GM04504 (cell line): ENCODE data around the gene PITRM1.
"Not testable (repeated sequence)": the region's sequence is repeated elsewhere in the genome, so short reads cannot be mapped to it uniquely, and the experiment has no call there.

Experiments
- DNase-seq: peaks from one replicate; pipeline ENCODE4 v3.0.0-alpha.2; 2012; ENCODE audit warnings: low read depth

PITRM1 gene

DNA sequence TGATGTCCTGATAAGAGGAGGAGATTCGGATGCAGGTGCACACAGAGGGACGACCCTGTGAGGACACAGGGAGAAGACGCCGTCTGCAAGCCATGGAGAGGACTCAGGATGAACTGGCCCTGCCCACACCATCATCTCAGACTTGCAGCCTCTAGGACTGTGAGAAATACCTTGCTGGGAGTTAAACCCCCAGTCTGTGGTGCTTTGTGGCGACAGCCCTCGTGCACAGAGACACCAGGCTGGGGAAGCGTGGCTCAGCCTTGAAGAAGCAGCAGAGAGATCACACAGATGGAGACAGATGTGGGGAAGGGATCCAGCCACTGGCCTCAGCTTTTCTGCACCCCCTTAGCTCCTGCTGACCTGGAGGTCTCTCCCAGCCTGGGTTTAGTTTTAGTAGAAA lies 26.3 kb upstream of the PITRM1 start:
- no peak for DNase-seq

DNA sequence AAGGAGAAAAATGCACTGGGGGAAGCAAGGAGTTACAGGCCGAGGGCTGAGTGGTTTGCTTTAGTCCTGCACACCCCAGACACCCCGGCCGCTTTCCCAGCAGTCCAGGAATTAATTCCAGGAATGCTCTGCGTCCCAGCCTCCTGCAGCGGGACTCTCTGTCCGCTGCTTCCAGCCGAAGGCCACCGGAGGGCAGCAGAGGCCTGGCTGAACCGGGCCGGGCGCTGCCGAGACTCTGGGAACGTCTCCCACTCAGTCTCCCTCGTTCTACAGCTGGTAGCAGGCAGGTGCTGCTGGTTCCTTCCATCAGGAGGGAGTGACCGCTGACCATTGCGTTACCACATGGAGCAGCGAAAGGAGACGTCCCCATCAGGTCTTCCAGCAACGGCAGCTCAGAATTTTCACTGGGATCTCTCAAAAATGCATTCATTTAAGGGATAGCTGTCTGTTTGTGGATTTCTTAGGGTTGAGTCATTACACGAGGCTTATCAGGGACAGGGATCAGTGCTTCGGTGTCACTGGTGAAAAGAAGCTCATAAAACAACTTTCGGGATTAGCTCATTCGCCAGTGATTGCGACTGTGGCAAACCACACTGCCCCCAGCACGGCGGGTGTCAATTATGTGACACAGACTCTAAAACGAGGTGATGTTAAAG lies 24.9 kb upstream of the PITRM1 start:
- DNase-seq = peak; percentile 78

DNA sequence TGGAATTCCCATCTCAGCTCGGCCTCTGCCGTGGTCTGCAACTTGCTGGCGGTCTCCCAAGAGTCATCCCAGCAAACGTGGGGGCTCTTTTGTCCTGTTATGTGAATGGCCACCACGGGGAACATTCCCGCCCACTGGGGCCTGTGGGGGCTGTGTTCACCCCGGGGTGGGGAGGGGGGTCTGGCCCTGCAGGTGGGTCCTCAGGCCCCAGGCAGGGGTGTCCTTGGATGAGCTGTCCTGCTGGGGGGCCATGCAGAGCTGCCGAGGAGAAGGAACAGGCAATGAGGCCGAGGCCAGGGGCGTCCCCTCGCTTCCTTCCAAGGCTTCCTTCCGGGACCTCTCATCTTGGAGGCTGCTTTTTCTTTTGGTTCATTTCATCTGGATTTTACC lies 24.4 kb upstream of the PITRM1 start:
- DNase-seq = no peak

DNA sequence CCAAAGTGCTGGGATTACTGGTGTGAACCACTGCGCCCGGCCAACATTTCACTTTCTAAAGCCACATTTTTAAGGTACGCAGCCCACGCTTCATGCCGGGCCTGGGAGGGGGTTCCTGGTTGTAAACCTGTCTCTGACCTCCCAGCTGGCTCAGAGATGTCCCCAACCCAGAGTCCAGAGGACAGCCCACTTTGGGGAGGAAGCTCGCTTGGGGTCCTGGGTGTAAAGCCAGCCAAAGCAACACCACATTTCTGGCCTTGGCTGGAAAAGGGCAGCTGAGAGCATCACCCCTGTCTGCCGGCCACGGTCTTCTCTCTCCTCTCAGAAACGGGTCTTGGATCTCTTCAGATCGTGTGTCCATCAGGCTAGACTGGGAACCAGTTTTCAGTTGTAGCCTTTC lies 23.9 kb upstream of the PITRM1 start:
- DNase-seq = no peak

DNA sequence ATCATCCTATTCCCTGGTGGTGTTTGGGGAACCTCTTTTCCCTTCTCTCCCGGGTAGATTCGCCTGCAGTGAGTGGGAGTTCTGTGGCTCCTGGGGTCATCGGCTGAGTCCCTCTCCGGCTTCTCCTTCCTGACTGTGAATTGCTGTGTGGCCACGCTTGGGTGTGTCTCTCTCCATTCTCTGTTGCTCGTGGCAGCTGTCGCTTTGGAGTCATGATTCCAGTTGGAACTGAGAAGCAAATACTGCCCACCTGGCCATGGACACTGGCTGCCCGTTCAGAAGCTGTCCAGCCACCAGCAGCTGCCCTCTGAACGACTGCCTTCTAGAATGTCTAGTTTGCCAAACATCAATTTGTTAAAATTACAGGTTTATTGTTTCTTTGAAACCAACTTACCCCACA lies 23.1 kb upstream of the PITRM1 start:
- DNase-seq = no peak

DNA sequence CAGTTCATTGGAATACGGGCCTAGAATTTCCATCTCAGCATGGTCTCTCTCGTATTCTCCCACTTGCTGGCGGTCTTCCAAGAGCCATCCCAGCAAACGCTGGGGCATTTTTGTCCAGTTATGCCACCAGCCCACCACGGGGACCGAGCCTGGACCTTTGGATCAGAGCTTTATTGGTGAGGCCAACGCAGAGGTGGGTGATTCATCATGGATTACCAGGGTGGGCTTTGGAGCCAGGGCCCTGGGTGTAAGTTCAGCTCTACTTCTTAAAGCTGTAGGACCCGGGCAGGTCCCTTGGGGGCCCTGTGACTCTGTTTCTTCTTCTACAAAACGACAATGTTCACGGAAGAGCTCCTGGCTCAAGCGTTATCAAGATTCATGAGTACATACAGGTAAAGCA lies 22.7 kb upstream of the PITRM1 start:
- DNase-seq = no peak

DNA sequence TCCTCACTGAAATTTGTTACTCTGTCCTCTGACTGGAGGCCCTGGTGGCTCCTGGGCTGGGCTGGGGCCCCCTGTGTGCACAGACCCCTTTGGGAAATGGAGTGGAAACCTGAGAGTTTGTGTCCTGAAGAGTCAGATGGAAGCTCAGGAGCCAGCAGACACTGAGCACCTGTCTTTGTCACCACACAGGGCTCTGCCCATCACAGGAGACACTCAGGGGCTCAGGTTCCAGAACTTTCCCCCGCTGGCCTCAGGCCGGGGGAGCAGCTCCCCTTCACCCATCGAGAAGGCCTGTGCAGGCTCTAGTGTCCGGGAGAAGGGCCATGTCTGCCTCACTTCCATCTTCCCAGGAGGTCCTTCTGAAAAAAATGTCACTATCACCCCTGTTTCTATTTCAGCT lies 22.3 kb upstream of the PITRM1 start:
- no peak for DNase-seq

DNA sequence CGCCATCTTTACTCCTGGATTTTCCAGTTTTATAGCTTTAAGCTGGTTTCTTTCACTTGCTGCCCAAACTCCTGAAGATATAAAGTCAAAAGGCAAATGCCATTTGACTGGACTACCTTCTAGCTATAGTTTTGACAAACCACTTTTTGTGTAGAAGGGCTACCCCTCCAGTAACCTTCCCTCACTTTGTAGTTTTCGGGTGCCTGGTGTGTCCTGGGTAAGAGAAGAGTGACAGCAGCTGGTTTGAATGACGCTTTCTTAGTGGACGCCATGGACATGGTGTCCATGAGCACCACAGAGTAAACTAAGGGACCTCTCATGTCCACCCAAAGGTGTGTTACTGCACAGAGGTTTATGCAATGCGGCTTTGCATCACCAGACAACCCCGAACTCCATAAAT lies 21.2 kb upstream of the PITRM1 start:
- no peak for DNase-seq

DNA sequence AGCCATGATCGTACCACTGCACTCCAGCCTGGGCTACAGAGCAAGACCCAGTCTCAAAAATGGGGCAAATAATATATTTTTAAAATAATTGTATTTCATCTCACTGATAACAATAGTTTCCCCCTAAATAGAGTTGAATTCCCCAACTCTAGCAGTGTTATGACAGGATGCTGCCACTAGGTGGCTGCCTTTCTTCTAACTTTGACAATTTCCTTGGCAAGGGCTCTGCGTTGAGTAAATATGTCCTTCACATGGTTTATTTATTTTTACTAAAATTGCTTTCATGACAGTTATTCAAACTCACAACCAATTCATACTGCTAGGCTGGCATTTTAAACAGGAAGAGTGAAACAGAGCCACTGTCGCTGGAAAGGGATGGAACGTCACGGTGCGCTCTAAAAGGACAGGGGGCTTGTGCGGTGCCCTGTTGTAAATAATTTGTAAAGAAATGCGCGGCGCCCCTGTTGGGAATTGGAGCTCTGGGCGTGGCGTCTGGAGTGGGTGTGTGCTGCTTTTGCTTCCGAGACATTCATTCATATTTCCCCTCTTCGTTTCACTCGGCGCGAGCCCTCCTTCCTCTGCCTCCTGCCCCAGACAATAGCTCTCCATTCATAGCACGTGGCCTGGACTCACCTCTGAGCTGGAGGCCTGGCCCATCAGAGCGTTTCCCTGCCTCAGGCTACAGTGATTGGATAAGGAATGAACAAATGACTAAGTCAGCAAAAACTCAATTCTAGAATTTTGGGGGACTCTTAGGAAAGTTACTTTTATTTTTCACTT lies 20.5 kb upstream of the PITRM1 start:
- DNase-seq = peak; percentile 28

DNA sequence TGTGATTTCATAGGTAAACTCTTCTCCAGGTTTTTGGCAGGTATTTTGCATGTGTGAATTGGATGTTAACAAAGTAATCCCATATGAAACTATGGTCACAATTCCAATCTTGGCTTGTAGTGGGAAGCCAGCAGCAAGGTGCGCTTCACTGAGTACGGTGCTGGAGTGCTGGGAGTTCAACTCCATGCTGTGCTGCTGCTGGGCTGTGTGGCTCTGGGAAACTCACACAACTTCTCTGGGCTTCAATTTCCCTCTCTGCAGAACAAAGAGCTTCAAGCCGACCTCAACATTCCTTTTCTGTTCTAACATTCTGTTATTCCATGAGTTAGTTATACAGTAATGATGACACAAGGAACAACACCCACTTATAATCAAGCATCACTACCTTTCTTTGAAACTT lies 18.2 kb upstream of the PITRM1 start:
- no peak for DNase-seq

DNA sequence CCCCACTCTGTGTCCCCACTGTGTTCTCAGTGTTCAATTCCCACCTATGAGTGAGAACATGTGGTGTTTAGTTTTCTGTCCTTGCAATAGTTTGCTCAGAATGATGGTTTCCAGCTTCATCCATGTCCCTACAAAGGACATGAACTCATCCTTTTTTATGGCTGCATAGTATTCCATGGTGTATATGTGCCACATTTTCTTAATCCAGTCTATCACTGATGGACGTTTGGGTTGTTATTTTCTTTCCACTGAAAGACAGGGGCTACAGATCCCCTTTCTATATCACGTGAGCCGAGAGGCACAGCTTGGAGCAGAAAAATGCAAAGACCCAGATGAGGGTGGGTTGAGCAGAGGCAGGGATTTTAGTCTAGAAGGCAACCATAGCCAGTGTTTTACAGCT lies 14.6 kb upstream of the PITRM1 start:
- not testable (repeated sequence) for DNase-seq

DNA sequence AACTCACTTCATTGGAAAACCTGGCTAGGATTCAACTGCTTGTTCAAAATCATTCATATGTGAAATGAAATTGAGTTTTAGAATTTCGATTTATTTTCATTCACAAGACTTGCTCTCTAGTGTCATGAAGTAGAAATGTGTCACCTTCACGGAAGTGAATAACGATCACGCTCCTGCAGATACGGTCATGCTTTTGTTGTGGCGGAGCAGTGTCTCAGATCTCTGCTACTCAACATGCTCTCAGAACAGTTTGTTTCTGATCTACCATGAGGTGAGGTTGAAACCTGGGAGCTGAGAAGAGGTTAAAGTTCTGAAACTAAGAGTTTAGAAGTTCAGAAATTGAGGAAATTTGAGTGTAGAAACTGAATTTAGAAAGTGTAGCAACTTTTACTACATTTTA lies 13.8 kb upstream of the PITRM1 start:
- DNase-seq = no peak

DNA sequence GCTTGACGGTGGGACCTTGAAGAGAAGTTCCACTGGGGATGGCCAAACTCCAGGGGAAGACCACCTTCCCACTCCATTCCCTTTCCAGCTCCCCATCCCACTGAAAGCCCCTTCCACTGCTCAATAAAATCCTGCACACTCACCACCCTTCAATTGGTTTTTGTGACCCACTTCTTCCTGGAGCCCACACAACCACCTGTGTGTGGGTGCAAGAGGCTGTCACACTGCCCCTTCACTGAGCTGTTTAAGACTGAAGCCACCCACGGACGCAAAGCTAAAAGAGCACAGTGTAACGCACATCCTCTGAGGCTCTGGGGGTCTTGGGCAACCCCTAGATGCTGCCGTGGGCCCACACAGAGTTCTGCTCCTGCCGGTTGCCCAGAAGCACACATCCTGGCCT lies 12.8 kb upstream of the PITRM1 start:
- DNase-seq = no peak

DNA sequence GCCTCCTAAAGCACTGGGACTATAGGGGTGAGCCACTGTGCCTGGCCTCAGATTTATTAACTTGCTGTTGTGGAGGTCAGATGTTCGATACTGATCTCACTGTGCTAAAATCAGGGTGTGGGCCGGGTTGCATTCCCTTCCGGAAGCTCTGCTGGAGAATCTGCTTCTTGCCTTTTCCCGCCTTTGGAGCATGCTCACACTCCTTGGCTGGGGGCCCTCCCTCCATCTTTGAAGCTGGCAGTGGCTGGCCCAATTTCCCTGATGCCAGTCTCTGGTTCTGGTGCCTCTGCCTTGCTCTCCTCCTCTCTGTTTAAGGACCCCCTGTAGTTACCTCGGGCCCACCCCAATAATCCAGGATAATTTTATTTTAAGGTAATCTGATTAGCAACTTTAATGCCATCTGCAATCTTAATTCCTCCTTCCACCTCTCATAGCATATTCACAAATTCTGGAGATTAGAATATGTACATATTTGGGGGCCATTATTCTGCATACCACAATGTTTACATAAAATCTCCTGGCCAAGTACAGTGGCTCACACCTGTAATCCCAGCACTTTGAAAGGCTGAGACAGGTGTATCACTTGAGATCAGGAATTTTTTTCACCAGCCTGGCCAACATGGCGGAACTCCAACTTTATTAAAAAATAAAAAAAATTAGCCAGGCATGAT lies 7.9 kb upstream of the PITRM1 start:
- DNase-seq = no peak

DNA sequence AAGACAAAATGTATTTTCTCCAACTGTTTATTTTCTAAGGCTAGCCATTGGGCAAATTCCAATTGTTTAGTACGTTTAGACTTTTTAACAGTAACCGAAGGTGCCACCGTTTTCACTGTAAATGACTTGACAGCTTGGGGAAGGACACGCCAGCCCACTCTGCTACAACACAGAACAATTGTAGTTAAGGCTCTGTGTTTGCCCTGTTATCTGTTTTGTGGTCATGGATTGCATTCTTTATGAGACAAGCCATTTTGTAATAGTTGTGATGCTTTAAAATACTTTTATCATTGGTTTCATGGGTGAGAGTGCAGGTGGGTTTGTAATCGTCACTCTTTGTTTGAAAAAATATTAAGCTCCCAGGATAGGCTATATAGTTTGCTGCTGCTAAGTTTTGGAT lies 6.6 kb upstream of the PITRM1 start:
- DNase-seq = no peak

DNA sequence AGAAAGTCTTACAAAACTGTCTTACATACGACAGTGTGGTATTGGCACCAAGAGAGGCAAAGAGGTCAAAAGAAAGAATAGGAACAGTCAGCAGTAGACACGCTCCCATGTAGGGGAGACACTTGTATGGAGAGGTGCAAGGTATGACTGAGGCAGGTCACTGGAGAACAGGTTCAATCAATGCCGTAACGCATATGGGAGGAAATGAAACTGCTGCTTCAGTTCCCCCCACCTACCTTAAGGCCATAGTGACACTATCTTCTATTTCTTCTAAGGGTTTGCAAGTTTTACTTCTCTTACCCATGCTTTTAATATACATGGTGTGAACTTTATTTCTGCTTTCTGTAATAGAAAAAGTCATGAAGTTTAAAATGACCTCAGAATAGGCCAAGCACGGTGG lies 5.5 kb upstream of the PITRM1 start:
- no peak for DNase-seq

DNA sequence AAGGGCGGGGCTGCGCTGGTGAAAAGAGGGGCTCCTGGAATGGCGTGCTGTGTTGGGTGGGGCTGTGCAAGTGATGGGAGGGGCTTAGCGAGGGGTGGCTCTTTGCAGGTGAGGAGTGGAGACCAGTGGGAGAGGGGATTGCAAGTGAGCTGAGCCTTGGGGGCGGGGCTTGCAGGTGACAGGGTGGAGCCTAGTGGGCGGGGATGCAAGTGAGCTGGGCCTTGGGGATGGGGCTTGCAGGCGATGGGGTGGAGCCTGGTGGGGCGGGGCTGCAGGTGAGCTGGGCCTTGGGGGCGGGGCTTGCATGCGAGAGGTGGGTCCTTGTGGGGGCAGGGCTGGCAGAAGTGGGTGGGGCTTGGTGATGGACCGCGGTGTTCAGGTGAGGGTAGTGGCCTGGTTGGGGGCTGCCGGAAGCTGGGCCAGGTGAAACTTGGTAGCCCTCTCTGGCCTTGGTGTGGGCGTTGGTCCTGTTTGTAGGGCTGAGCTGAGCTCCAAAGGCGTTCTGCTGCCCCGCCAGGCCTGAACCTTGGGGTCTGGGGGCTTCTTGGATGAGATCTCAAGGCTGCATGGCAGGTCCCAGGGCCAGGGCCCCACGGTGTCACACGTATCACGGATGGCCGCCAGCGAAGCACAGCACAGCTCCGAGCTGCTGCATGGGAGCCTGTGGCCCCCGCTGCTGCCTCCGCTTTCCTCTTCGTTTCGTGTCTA lies 743 bp upstream of the PITRM1 start:
- no peak for DNase-seq

DNA sequence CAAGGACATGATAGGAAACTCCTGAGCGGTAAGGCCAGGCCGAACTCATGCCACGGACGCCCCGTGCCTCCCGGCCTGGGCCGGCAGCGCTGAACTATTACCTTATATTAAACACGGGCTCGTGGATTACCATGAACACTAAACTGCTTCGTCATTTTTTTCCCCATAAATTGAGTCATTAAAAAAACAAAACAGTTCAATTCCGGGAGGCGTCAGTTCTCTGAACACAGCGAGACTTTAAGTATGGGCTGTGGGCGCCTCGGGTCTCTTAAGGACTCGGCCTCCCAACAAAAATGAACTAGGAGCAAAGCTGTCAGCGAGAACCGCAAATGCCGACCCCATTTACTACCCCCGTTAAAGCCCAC lies 519 bp downstream of the PITRM1 start:
- peak; percentile 28 for DNase-seq

DNA sequence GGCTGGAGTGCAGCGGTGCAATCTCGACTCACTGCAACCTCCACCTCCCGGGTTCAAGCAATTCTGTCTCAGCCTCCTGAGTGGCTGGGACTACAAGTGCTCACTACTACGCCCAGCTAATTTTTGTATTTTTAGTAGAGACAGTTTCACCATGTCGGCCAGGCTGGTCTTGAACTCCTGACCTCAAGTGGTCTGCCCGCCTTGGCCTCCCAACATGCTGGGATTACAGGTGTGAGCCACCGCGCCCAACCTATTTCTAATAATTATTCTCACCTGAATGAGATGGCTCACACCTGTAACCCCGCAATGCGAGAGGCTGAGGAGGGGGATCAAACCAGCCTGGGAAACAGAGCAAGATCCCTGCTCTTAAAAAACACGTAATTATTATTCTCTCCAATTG lies 1.1 kb downstream of the PITRM1 start:
- not testable (repeated sequence) for DNase-seq

DNA sequence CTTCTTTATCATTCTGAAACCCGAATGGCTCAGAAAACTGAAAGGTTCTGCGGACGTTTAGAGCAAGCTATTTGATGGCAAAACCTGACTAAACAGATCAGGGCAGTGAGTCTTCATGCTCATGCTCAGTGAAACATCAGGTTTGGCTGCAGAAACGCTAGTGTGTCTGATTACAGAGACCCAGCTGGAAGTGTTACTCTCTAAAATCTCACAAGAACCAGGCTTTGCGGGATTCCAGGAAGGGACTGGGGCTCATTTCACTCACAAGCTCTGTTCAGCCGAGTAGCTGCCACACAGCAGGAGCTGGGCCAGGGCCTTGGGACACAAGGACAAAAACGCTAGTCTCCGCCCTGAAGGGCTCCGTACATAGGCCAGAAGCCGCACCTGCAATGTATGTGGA lies 2.9 kb downstream of the PITRM1 start:
- DNase-seq = no peak

DNA sequence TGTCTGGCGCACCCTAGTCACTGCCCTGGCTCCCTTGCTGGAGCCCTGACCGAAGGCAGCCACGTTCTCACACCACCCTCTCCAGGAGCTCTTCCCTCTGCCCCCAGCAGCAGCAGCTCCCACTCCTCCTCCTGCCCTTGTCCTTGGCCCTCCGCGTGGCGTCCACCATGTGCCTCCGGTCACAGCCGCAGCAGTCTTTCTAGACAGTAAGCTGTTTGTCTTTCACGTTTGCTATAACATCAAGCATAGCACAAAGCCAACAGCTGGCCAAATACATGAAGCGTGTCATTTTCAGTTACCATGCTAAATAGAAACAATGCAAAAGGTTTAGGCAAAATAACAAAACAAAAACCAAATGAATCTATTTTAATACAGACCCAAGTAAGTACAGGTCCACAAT lies 3.3 kb downstream of the PITRM1 start:
- DNase-seq = no peak

DNA sequence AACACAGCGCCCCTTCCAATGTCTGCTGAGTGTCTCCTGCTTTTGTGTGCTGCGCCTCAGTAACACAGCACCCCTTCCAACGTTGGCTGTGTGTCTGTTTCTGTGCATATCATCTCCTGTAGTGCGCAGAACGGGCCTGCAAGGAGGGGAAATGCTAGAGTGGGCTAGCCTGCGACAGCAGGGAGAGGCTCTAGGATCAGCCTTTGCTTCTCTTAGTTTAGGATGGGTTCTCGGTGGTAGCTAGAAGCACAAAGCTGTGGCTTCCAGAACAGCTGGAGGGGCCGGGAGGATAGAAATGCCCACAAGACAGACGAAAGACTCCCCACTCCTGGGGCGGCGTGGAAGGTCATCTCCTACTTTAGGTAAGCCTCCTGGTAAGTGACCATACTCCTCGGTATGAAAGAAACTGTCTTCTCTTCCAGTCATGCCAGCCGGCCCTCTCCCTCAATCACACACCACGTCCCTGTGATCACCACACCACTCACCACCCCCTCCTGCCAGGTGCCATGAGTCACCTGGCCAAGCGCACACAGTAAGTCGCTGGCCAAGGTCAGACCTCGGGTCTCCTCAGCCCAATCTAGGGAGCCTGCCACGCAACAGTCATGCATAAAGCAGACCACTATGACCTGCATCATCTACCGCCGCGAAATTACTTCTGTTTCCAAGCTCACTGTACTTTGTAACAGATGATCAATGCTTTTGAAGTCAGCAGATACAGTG lies 4.8 kb downstream of the PITRM1 start:
- DNase-seq = no peak
